Measurements from ENCODE around the gene GLG1. TPM values are rescaled to one million over a fixed set of nuclear protein-coding genes. Genes with fewer than 3 reads are reported as not detected.

Gene GLG1
- total and polyA plus RNA-seq, 2 experiments from 2014 or later = 140 to 167 TPM

- Histone ChIP-seq H3K4me1 (ENCODE audit: low read depth) (no peaks in the 10 kb centered on the region), H3K27me3 (no peaks in the 10 kb centered on the region), H3K4me3 (no peak overlapping the region), H3K9me3 (ENCODE audit: low read depth) (no peaks in the 10 kb centered on the region), H3K27ac (no peak overlapping the region), H3K36me3 (peaks cover 23% of the 10 kb centered on the region)
- no peak for DNase-seq (ENCODE audit: low read depth in 1 of 2, low spot score in 1 of 2)
- TF ChIP-seq, protein P1, sequence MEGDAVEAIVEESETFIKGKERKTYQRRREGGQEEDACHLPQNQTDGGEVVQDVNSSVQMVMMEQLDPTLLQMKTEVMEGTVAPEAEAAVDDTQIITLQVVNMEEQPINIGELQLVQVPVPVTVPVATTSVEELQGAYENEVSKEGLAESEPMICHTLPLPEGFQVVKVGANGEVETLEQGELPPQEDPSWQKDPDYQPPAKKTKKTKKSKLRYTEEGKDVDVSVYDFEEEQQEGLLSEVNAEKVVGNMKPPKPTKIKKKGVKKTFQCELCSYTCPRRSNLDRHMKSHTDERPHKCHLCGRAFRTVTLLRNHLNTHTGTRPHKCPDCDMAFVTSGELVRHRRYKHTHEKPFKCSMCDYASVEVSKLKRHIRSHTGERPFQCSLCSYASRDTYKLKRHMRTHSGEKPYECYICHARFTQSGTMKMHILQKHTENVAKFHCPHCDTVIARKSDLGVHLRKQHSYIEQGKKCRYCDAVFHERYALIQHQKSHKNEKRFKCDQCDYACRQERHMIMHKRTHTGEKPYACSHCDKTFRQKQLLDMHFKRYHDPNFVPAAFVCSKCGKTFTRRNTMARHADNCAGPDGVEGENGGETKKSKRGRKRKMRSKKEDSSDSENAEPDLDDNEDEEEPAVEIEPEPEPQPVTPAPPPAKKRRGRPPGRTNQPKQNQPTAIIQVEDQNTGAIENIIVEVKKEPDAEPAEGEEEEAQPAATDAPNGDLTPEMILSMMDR (IDR thresholded peaks at IDR 0.05; ENCODE audit: low read depth, low read length) = no peak
These were observed 43.1 kb upstream of the GLG1 start for GRCh38 chr16:74649839-74650504.

DNA sequence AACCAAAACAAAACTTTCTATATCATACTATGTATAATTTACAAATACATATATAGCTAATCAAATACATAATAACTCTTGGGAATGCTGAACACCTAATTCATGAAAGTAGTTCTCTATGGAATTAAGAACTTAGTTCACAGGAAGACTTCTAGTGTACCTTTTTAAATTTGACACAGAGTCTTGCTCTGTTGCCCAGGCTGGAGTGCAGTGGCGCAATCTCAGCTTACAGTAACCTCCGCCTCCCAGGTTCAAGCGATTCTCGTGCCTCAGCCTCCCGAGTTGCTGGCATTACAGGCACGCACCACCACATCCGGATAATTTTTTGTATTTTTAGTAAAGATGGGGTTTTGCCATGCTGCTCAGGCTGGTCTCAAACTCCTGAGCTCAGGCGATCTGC, 35.1 kb upstream of the GLG1 start:
- no peak overlapping the region for H3K4me3 ChIP-seq
- no peaks in the 10 kb centered on the region for H3K27me3 ChIP-seq
- TF ChIP-seq, protein P1 (IDR thresholded peaks at IDR 0.05; ENCODE audit: low read depth, low read length) = no peak
- H3K36me3 ChIP-seq = peaks cover 49% of the 10 kb centered on the region
- no peaks in the 10 kb centered on the region for H3K4me1 ChIP-seq (ENCODE audit: low read depth)
- no peaks in the 10 kb centered on the region for H3K9me3 ChIP-seq (ENCODE audit: low read depth)
- DNase-seq (ENCODE audit: low read depth in 1 of 2, low spot score in 1 of 2) = no peak
- H3K27ac ChIP-seq = no peak overlapping the region

DNA sequence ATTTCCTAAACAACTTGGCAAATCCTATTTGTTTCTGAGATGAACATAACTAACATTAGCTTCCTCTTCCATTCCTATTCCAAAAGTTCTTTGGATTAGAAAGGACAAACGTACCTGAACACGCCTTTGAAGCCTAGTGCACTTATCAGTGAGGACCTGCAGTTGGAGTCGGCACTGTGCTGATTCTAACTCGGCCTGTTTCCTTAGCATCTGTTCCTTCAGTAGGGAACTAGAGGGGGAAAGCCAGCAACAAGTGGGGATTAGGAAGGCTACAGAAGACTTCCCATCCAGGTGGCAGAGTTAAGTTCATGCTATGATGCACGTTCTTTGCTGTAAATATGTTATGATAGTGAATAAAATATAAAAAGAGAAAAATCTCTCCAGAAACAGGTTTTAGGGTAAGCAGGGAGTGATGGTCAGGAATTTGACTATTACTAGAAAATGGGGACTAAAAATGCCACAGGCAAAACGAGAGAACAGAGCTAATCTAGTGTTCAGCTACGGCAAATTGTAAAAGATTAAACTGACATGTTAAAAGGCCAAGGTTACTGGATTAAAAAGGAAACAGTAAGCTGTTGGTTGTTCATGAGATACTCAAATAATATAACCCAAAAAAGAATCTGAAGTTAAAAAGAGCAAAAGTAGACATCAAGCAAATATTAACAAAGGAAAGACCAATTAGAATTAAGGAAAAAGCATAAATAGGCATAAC, 31.0 kb upstream of the GLG1 start:
- Histone ChIP-seq H3K27ac (no peak overlapping the region), H3K9me3 (ENCODE audit: low read depth) (no peaks in the 10 kb centered on the region), H3K27me3 (no peaks in the 10 kb centered on the region), H3K4me3 (no peak overlapping the region), H3K4me1 (ENCODE audit: low read depth) (no peaks in the 10 kb centered on the region), H3K36me3 (peaks cover 41% of the 10 kb centered on the region)
- no peak for DNase-seq (ENCODE audit: low read depth in 1 of 2, low spot score in 1 of 2)
- TF ChIP-seq, protein P1 (IDR thresholded peaks at IDR 0.05; ENCODE audit: low read depth, low read length) = no peak

- H3K4me3 ChIP-seq = no peak overlapping the region
- peaks cover 48% of the 10 kb centered on the region for H3K36me3 ChIP-seq
- no peak for DNase-seq (ENCODE audit: low read depth in 1 of 2, low spot score in 1 of 2)
- no peaks in the 10 kb centered on the region for H3K27me3 ChIP-seq
- no peaks in the 10 kb centered on the region for H3K4me1 ChIP-seq (ENCODE audit: low read depth)
- TF ChIP-seq, protein P1 (IDR thresholded peaks at IDR 0.05; ENCODE audit: low read depth, low read length) = no peak
- no peaks in the 10 kb centered on the region for H3K9me3 ChIP-seq (ENCODE audit: low read depth)
- H3K27ac ChIP-seq = no peak overlapping the region
These were observed 28.4 kb upstream of the GLG1 start for GRCh38 chr16:74635303-74635702.

- Histone ChIP-seq H3K36me3 (peaks cover 52% of the 10 kb centered on the region), H3K9me3 (ENCODE audit: low read depth) (no peaks in the 10 kb centered on the region), H3K27ac (no peak overlapping the region), H3K4me3 (no peak overlapping the region), H3K27me3 (no peaks in the 10 kb centered on the region), H3K4me1 (ENCODE audit: low read depth) (no peaks in the 10 kb centered on the region)
- TF ChIP-seq, protein P1 (IDR thresholded peaks at IDR 0.05; ENCODE audit: low read depth, low read length) = no peak
- no peak for DNase-seq (ENCODE audit: low read depth in 1 of 2, low spot score in 1 of 2)
These were observed 26.8 kb upstream of the GLG1 start for GRCh38 chr16:74633686-74634085.
